H1 (cell line): Measurements from ENCODE around the gene DUSP21. TPM values are rescaled to one million over a fixed set of nuclear protein-coding genes. Genes with fewer than 3 reads are reported as not detected.

ENCODE experiments used
- polyA plus RNA-seq, 7 experiments: library from polyadenylated mRNA; depleted of rRNA in 3 of 7; stranded (reverse) in 5 of 7; unstranded in 2 of 7; fragments of >200 nt in 5 of 7; fragments of 200-250 nt in 2 of 7; gene quantifications; 1 replicate in 5 of 7; 2 replicates in 1 of 7; 4 replicates in 1 of 7; pipeline versions ENCODE4 v1.2.1 to v1.2.3, GENCODE V29; 2011 to 2013; ENCODE audit warnings: missing spikeins in 2 of 7, mixed read lengths in 2 of 7
- total RNA-seq: library from RNA; stranded (reverse); fragmentation: NEBNext Ultra II Directional; extraction: Animal tissue kit (Norgen Biotek cat#: 25700); gene quantifications from 2 replicates; pipeline ENCODE4 v1.2.1, GENCODE V29; 2021

The DUSP21 gene
- total and polyA plus RNA-seq, 2 of the 8 experiments (the other 6 are each of a cell fraction or from before 2014, with no cell fraction given), result not detected

Other genes starting within 250 kb of the DUSP21 start
- gene KDM6A, start 29.2 kb downstream of the DUSP21 start, total RNA-seq, result 58.4 and 59.6 TPM in 2 replicates
- 26.4 and 43.5 TPM in 2 replicates for gene KDM6A, start 29.2 kb downstream of the DUSP21 start, polyA plus RNA-seq (2011; rRNA removed)